Stimulated activated CD8-positive, alpha-beta memory T cell treated with anti-CD3 and anti-CD28 coated beads, Interleukin-15, amount 100 ng/mL, for 24 hours (primary cell): Measurements from ENCODE around the gene LRRC75A.
"Not testable (repeated sequence)": the region's sequence is repeated elsewhere in the genome, so short reads cannot be mapped to it uniquely, and the experiment has no call there.

ENCODE experiments used
- DNase-seq: peaks from one replicate; pipeline ENCODE4 v3.0.0-alpha.2; 2020; ENCODE audit warnings: low read depth

LRRC75A gene

GRCh38 chr17:16398270-16399267 is 93.4 kb downstream of the LRRC75A start:
- DNase-seq = no peak

- not testable (repeated sequence) for DNase-seq
Measured at GRCh38 chr17:16396693-16397092, 95.3 kb downstream of the LRRC75A start.

GRCh38 chr17:16395887-16396286 is 96.1 kb downstream of the LRRC75A start:
- DNase-seq = not testable (repeated sequence)

- not testable (repeated sequence) for DNase-seq
Measured at GRCh38 chr17:16392491-16392890, 99.5 kb downstream of the LRRC75A start.
